ENCODE results near the gene RASSF5.

DNA sequence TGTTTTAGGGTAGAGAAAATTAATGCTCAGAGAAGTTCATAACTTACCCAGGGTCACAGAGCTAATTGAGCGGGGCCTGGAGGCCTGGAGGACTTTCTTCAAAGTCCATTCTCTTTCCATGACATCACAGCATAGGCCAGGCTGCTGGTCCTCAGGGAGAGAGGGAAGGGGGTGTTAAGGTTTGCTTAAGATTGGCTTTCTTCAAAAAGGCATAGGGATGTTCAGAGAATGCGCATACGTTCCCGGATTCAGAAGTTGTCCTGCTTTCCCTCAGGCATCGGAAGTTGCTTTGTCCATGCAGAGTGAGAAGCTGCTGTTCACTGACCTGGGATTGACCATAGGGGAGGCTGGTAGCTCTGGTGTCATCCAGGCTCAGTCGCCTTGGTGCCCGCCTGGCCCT is 25.0 kb downstream of the RASSF5 start:
- TF ChIP-seq POLR2AphosphoS5 (IDR thresholded peaks at IDR 0.05; ENCODE audit: borderline replicate concordance, low read depth, low read length) (no peak), EZH2 (IDR thresholded peaks at IDR 0.05) (no peak), FOXP2 (optimal IDR thresholded peaks at IDR 0.05; ENCODE audit: control extremely low read depth, extremely low read length, insufficient read depth) (no peak)

All from SK-N-MC (cell line).